Thoracic aorta (tissue), 2 donors: ENCODE data around the gene TUBB3. TPM values are rescaled to one million over a fixed set of nuclear protein-coding genes. Genes with fewer than 3 reads are reported as not detected.
"Not testable (repeated sequence)": the region's sequence is repeated elsewhere in the genome, so short reads cannot be mapped to it uniquely, and the experiment has no call there.

Experiments used
- ATAC-seq: fragments of 150-250 bp; one replicate; pipeline ENCODE4 v1.8.0; 2017; ENCODE audit warnings: low read depth; ENCODE audit not compliant: insufficient number of reproducible peaks, low FRiP score
- DNase-seq: peaks from one replicate; pipeline ENCODE4 v3.0.0-alpha.2; 2020; ENCODE audit warnings: low spot score
- H3K27ac ChIP-seq, 2 donors: fragments of 200-600 bp; sonication (generic); 1 replicate in 1 of 2; 2 replicates in 1 of 2; pipeline ENCODE4 v1.5.1; 2016; ENCODE audit warnings: mild to moderate bottlenecking in 2 of 2, moderate library complexity in 2 of 2
- H3K27me3 ChIP-seq: fragments of 200-600 bp; sonication (generic); replicated peaks from 2 replicates; pipeline ENCODE4 v1.6.0; 2016; ENCODE audit warnings: mild to moderate bottlenecking; ENCODE audit not compliant: insufficient read depth
- H3K36me3 ChIP-seq: fragments of 200-600 bp; sonication (generic); one replicate; pipeline ENCODE4 v1.5.1; 2016
- H3K4me1 ChIP-seq, 2 donors: fragments of 200-600 bp; sonication (generic); 1 replicate in 1 of 2; 2 replicates in 1 of 2; pipeline versions ENCODE4 v1.5.1 to v1.6.0; 2016; ENCODE audit warnings: low read depth in 2 of 2, mild to moderate bottlenecking in 1 of 2; ENCODE audit not compliant: control insufficient read depth in 1 of 2
- H3K4me3 ChIP-seq: fragments of 200-600 bp; sonication (generic); 2 replicates; pipeline ENCODE4 v1.5.1; 2016; ENCODE audit warnings: mild to moderate bottlenecking
- H3K9me3 ChIP-seq: fragments of 200-600 bp; sonication (generic); 2 replicates; pipeline ENCODE4 v1.5.1; 2016
- total RNA-seq, 2 donors: library from RNA; depleted of rRNA; stranded (reverse); fragments of >200 nt; gene quantifications; one replicate each; pipeline versions ENCODE4 v1.1.0 to v1.2.3, GENCODE V29; 2016
- TF ChIP-seq, protein P1 (sequence below): fragments of 200-600 bp; sonication (generic); IDR thresholded peaks from one replicate; pipeline ENCODE4 v1.5.1; 2019; ENCODE audit warnings: antibody characterized with exemption

The TUBB3 gene
- total RNA-seq, result 10 to 100 TPM in 1 of 2 donors, 1 to 10 TPM in 1; 4.2 to 18.0 TPM

- Histone ChIP-seq H3K27me3 (peaks cover 7% of the 10 kb centered on the region), H3K36me3 (no peaks in the 10 kb centered on the region), H3K4me1 (peaks cover 20 to 68% of the 10 kb centered on the region in 2 donors), H3K9me3 (no peaks in the 10 kb centered on the region), H3K27ac (peak within 1 kb of the TSS; percentile 78 to 79), H3K4me3 (peak within 1 kb of the TSS; percentile 93)
- DNase-seq (no peak), ATAC-seq (no peak)
- TF ChIP-seq, protein P1, sequence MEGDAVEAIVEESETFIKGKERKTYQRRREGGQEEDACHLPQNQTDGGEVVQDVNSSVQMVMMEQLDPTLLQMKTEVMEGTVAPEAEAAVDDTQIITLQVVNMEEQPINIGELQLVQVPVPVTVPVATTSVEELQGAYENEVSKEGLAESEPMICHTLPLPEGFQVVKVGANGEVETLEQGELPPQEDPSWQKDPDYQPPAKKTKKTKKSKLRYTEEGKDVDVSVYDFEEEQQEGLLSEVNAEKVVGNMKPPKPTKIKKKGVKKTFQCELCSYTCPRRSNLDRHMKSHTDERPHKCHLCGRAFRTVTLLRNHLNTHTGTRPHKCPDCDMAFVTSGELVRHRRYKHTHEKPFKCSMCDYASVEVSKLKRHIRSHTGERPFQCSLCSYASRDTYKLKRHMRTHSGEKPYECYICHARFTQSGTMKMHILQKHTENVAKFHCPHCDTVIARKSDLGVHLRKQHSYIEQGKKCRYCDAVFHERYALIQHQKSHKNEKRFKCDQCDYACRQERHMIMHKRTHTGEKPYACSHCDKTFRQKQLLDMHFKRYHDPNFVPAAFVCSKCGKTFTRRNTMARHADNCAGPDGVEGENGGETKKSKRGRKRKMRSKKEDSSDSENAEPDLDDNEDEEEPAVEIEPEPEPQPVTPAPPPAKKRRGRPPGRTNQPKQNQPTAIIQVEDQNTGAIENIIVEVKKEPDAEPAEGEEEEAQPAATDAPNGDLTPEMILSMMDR, result no peak
Measured at GRCh38 chr16:89922884-89923639, at the start of gene TUBB3. Gene TUBB3 (plus strand): TSS chr16:89923342. CDS start chr16:89923402, 60 bp downstream.

GRCh38 chr16:89873972-89874689 lies 49.0 kb upstream of the TUBB3 start:
- no peaks in the 10 kb centered on the region for H3K9me3 ChIP-seq
- peaks cover 10 to 19% of the 10 kb centered on the region in 2 donors for H3K4me1 ChIP-seq
- H3K27me3 ChIP-seq, result no peaks in the 10 kb centered on the region
- DNase-seq (peak; percentile 85), ATAC-seq (peak; percentile 86)
- peak overlapping the region; percentile 83 for H3K4me3 ChIP-seq
- H3K27ac ChIP-seq, result peak overlapping the region; percentile 97 to 100
- TF ChIP-seq, protein P1, result no peak
- H3K36me3 ChIP-seq, result peaks cover 20% of the 10 kb centered on the region

GRCh38 chr16:89879123-89879522 lies 44.0 kb upstream of the TUBB3 start:
- ATAC-seq, H3K27ac ChIP-seq: not testable (repeated sequence)
- H3K36me3 ChIP-seq, result peaks cover 60% of the 10 kb centered on the region

DNA sequence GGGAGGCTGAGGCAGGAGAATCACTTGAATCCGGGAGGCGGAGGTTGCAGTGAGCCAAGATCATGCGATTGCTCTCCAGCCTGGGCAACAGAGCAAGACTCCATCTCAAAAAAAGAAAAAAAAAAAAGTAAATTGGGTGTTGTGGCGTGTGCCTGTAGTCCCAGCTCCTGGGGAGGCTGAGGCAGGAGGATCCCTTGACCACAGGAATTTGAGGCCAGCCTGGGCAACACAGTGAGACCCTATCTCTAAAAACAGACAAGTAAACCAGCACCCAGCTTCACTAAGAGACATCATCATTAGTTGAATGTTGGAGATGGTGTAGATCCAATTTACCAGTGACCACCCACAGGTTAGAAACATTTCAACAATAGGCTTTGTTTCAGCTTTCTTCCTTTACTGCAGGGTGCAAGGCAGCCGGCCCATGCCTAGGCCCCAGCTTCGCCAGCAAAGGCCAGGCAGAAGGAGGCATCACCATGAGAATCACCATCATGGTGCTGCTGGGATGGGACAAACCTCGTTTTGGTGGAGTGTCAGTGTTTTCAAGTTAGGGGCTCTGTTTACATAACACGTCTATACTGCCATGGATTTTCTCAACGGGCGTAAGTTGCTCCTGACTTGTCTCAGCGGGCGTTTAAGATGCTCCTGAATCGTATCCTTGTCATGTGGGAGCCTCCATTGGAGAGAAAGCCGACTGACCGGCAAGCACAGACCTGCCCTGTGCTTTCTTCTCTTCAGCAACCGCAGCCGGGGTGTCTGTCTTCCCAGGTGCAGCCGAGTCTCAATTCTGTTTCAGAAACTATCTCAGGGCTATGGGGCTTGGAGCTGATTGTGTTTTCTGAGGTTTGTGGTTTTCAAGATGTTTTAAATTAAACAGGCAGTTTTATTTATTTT lies 42.4 kb upstream of the TUBB3 start:
- no peak for ATAC-seq
- TF ChIP-seq, protein P1, result no peak
- Histone ChIP-seq H3K9me3 (no peaks in the 10 kb centered on the region), H3K27ac (no peak overlapping the region), H3K27me3 (no peaks in the 10 kb centered on the region), H3K4me1 (no peaks in the 10 kb centered on the region), H3K4me3 (no peak overlapping the region), H3K36me3 (peaks cover 68% of the 10 kb centered on the region)
- DNase-seq, result no peak

More at GRCh38 chr16:89879123-89879522, 44.0 kb upstream of the TUBB3 start:
- not testable (repeated sequence) for H3K9me3 ChIP-seq, DNase-seq, H3K4me3 ChIP-seq, H3K4me1 ChIP-seq, H3K27me3 ChIP-seq

- H3K4me1 ChIP-seq, result no peaks in the 10 kb centered on the region
- no peak overlapping the region for H3K4me3 ChIP-seq
- peaks cover 71% of the 10 kb centered on the region for H3K36me3 ChIP-seq
- no peaks in the 10 kb centered on the region for H3K27me3 ChIP-seq
- no peak overlapping the region for H3K27ac ChIP-seq
- H3K9me3 ChIP-seq, result no peaks in the 10 kb centered on the region
- ATAC-seq, result no peak
- no peak for DNase-seq
- TF ChIP-seq, protein P1, result no peak
Measured at GRCh38 chr16:89881368-89881730, 41.8 kb upstream of the TUBB3 start.
